GM19467 (cell line): ENCODE results near the gene WFIKKN1.

ENCODE experiments used
- ATAC-seq: cut with Tn5 transposase; IDR thresholded peaks from one replicate; pipeline ENCODE4 v1.9.1; 2021; ENCODE audit warnings: mild to moderate bottlenecking, moderate library complexity; ENCODE audit not compliant: unreplicated experiment

The WFIKKN1 gene

DNA sequence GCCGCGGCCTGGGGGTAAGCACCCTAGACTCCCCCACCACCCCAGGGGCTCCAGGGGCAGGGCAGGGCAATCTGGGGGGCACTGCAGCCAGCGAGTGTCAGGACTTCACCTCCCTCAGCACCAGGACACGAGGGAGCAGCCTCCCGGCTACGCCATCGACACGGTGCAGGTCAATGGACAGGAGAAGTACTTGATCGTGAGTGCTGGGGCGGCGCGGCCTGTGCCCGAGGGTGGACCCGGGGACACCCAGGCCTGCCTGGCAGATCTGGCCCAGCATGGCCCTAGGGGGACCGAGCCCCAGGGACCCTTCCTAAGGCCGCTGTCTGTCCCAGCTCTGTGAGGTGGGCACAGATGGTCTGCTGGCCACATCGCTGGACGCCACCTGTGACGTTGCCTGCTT lies 41.6 kb downstream of the WFIKKN1 start:
- no peak for ATAC-seq

- no peak for ATAC-seq
These were observed 42.1 kb downstream of the WFIKKN1 start for GRCh38 chr16:672851-673250.

DNA sequence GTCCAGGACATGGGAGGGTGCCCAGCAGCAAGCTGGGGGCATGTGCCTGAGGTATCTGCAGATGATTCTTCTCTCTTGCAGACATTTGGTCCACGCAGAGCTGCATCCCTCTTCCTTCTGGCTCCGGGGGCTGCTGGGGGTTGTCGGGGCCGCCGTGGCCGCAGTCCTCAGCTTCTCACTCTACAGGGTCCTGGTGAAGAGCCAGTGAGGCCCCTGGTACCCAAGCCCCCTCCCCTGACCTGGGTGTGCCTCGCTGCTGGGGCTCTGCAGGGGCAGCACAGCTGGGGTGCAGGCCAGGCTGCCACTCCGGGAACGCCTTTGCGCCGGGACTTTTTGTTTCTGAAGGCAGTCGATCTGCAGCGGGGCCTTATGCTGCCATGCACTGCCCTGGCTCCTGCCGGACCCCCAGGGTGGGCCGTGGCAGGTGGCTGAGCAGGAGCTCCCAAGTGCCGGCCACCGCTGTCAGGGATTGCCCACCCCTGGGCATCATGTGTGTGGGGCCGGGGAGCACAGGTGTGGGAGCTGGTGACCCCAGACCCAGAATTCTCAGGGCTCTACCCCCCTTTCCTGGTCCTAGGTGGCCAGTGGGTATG lies 42.7 kb downstream of the WFIKKN1 start:
- no peak for ATAC-seq

GRCh38 chr16:674214-674881 lies 43.6 kb downstream of the WFIKKN1 start:
- ATAC-seq, result no peak

- no peak for ATAC-seq
These were observed 44.4 kb downstream of the WFIKKN1 start, which contains the start of gene RHBDL1 for GRCh38 chr16:674968-675883. Gene RHBDL1 (plus strand): TSS chr16:675671. CDS start chr16:675791, 120 bp downstream.

DNA sequence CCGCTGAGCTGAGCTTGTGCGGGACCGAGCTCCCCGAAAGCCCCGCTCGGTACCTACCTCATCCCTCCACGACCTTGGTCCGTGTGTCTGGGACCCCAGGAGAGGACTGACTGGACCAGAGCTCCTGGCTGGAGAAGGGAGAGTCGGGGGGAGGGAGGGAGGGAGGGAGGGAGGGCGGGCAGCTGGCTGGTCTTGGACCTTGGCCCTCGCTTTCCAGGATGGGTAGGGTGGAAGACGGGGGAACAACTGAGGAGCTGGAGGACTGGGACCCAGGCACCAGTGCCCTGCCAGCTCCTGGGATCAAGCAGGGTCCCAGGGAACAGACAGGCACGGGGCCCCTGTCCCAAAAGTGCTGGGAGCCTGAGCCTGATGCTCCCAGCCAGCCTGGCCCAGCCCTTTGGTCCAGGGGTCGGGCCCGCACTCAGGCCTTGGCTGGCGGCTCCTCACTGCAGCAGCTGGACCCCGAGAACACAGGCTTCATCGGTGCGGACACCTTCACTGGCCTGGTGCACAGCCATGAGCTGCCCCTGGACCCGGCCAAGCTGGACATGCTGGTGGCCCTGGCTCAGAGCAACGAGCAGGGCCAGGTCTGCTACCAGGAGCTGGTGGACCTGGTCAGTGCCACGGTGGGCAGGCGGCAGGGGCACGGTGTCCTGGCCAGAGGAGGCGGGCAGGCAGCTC lies 45.2 kb downstream of the WFIKKN1 start:
- ATAC-seq, result no peak

GRCh38 chr16:676565-676902 lies 45.7 kb downstream of the WFIKKN1 start:
- ATAC-seq, result no peak

- ATAC-seq, result no peak
These were observed 46.1 kb downstream of the WFIKKN1 start for GRCh38 chr16:676913-677312.

GRCh38 chr16:677316-678190 lies 46.8 kb downstream of the WFIKKN1 start:
- no peak for ATAC-seq

DNA sequence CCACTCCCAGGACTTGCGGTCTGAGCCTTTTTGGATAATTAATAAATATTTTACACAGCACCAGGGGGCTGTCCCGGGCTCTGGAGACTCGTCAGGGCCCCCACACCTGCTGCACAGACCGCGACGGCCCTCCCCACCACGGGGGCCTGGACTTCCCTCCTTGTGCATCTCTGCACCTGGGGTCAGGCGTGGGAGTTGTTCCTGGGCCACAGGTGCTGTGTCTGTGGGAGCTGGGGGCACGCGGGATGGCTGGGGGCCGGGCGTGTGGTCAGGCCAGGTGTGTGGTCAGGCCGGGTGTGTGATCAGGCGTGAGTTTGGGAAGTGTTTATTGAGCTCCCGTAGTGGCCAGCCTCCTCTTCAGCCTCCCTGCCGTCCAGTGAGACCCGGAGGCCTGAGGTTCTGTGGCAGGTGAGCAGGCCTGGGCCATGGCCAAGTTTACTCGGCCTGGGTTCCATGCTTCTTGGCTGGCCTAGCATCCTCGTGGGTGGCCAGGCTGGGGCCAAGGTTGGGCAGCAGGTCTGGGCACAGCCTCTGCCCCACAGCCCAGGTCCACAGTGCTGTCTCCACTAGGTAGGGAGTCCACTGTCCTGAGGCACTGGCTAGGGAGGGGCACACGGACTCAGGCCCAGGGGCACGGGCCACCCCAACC lies 47.5 kb downstream of the WFIKKN1 start:
- ATAC-seq, result no peak

- no peak for ATAC-seq
These were observed 48.4 kb downstream of the WFIKKN1 start for GRCh38 chr16:678858-679813.

DNA sequence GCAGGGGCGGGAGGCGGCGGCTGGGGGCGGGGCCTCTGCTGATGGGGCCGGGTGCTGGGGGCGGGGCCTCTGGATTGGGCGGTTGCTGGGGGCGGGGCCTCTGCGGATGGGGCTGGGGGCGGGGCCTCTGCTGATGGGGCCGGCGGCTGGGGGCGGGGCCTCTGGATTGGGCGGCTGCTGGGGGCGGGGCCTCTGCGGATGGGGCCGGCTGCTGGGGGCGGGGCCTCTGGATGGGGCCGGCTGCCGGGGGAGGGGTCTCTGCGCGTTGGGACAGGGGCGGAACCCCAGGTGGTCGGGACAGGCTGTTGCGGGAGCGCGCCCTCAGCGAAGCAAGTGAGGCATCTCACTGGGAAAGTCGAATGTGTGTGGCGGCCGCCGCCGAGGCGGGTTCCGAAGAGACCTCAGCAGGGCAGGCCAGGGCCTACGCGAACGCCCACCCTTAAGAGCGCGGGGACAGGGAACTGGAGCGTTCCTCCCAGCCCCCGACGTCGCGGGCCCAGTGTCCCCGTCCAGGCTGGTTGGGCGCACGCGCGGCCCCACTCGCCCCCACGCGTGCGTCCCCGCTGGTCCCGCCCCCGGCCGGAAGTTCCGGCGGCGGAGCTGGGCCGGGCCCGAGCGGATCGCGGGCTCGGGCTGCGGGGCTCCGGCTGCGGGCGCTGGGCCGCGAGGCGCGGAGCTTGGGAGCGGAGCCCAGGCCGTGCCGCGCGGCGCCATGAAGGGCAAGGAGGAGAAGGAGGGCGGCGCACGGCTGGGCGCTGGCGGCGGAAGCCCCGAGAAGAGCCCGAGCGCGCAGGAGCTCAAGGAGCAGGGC lies 49.2 kb downstream of the WFIKKN1 start, which contains the start of gene STUB1:
Gene STUB1, plus strand, starts transcription at position 597 of the 811 bp plus-strand sequence. Its CDS starts 116 bp downstream, at position 713.
- no peak for ATAC-seq

- no peak for ATAC-seq
These were observed 49.8 kb downstream of the WFIKKN1 start for GRCh38 chr16:680625-680945.

GRCh38 chr16:680967-681745 lies 50.4 kb downstream of the WFIKKN1 start:
- ATAC-seq, result no peak

DNA sequence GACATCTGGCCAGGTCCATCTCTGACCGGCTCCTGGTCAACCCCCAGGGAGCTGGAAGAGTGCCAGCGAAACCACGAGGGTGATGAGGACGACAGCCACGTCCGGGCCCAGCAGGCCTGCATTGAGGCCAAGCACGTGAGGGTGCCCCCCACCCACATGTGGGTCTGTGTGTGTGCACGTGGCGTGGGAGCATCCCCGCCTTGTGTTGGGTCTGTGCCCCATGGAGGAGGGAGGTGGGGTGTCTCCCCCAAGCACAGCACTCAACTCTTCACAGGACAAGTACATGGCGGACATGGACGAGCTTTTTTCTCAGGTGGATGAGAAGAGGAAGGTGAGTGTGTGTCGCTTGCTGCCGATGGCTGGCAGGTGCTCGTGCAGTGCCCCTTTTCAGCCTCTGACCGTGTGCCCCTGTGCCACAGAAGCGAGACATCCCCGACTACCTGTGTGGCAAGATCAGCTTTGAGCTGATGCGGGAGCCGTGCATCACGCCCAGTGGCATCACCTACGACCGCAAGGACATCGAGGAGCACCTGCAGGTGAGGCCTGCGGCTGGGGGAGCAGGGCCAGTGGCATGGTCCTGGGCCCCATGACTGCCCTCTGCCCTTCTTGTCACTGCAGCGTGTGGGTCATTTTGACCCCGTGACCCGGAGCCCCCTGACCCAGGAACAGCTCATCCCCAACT lies 51.1 kb downstream of the WFIKKN1 start:
- no peak for ATAC-seq
